GM18909 (cell line): Measurements from ENCODE around the gene FAM209A.
"Not testable (repeated sequence)": the region's sequence is repeated elsewhere in the genome, so short reads cannot be mapped to it uniquely, and the experiment has no call there.

Source experiments
- ATAC-seq: cut with Tn5 transposase; IDR thresholded peaks from one replicate; pipeline ENCODE4 v1.9.1; 2021; ENCODE audit warnings: mild to moderate bottlenecking; ENCODE audit not compliant: unreplicated experiment, poor library complexity

Gene FAM209A

GRCh38 chr20:56532946-56533345 lies 8.4 kb downstream of the FAM209A start, which contains the start of gene FAM209B:
FAM209B (plus strand) TSS chr20:56533246; CDS start chr20:56533342, 96 bp downstream.
- not testable (repeated sequence) for ATAC-seq

GRCh38 chr20:56537997-56538396 lies 13.5 kb downstream of the FAM209A start:
- ATAC-seq, result no peak

GRCh38 chr20:56540415-56540814 lies 15.9 kb downstream of the FAM209A start:
- ATAC-seq, result no peak

- no peak for ATAC-seq
Measured at GRCh38 chr20:56542489-56543030, 18.0 kb downstream of the FAM209A start.

- ATAC-seq, result no peak
Measured at GRCh38 chr20:56551571-56551970, 27.0 kb downstream of the FAM209A start.

- peak; percentile 58 for ATAC-seq
Measured at GRCh38 chr20:56552911-56553629, 28.5 kb downstream of the FAM209A start.

GRCh38 chr20:56554869-56555268 lies 30.3 kb downstream of the FAM209A start:
- ATAC-seq, result peak; percentile 87

- no peak for ATAC-seq
Measured at GRCh38 chr20:56558968-56559367, 34.4 kb downstream of the FAM209A start.

- ATAC-seq, result not testable (repeated sequence)
Measured at GRCh38 chr20:56564526-56564925, 40.0 kb downstream of the FAM209A start.

GRCh38 chr20:56565511-56565910 lies 41.0 kb downstream of the FAM209A start:
- ATAC-seq, result no peak

- no peak for ATAC-seq
Measured at GRCh38 chr20:56566621-56567020, 42.1 kb downstream of the FAM209A start.

GRCh38 chr20:56570832-56571231 lies 46.3 kb downstream of the FAM209A start:
- no peak for ATAC-seq

- ATAC-seq, result no peak
Measured at GRCh38 chr20:56572172-56572571, 47.6 kb downstream of the FAM209A start.

- no peak for ATAC-seq
Measured at GRCh38 chr20:56573986-56574385, 49.4 kb downstream of the FAM209A start.

- ATAC-seq, result no peak
Measured at GRCh38 chr20:56574531-56575142, 50.1 kb downstream of the FAM209A start.

GRCh38 chr20:56575157-56575556 lies 50.6 kb downstream of the FAM209A start:
- no peak for ATAC-seq
